ENCODE results near the gene RASSF4. TPM values are rescaled to one million over a fixed set of nuclear protein-coding genes. Genes with fewer than 3 reads are reported as not detected.

Gene RASSF4
- total RNA-seq, 4 donors from 2014 or later = 23.5 to 57.7 (median 31.6) TPM

- TF ChIP-seq EP300 (IDR thresholded peaks at IDR 0.05) = no peak
- no peak for TF ChIP-seq POLR2AphosphoS5 (IDR thresholded peaks at IDR 0.05)
- TF ChIP-seq, protein P1, sequence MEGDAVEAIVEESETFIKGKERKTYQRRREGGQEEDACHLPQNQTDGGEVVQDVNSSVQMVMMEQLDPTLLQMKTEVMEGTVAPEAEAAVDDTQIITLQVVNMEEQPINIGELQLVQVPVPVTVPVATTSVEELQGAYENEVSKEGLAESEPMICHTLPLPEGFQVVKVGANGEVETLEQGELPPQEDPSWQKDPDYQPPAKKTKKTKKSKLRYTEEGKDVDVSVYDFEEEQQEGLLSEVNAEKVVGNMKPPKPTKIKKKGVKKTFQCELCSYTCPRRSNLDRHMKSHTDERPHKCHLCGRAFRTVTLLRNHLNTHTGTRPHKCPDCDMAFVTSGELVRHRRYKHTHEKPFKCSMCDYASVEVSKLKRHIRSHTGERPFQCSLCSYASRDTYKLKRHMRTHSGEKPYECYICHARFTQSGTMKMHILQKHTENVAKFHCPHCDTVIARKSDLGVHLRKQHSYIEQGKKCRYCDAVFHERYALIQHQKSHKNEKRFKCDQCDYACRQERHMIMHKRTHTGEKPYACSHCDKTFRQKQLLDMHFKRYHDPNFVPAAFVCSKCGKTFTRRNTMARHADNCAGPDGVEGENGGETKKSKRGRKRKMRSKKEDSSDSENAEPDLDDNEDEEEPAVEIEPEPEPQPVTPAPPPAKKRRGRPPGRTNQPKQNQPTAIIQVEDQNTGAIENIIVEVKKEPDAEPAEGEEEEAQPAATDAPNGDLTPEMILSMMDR (IDR thresholded peaks at IDR 0.05) = no peak
- TF ChIP-seq POLR2A (IDR thresholded peaks at IDR 0.05) = no peak
These were observed 39.4 kb upstream of the RASSF4 start for GRCh38 chr10:44920252-44920651.

DNA sequence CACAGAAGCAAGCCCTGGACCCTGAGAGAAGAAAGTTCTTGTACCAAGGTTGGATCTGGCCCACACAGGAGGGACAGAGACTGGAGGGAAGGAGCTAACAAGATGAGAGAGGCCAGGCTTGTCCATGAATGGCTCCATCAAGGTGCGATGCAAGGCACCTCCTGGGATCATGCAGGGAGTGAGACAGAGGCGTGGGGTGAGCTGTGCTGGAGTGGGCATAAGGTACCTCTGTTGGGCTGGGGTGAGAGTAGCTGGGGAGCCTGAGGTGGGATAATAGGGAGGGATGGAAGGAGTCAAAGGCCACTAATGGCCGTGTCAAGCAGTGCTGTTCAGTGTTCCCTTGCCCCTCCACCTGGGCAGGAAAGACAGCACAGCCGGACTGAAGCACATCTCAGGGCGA is 38.5 kb upstream of the RASSF4 start:
- ATAC-seq = no peak
- Histone ChIP-seq H3K4me1 (no peaks in the 10 kb centered on the region), H3K9me3 (no peaks in the 10 kb centered on the region), H3K27me3 (no peaks in the 10 kb centered on the region), H3K27ac (no peak overlapping the region), H3K36me3 (no peaks in the 10 kb centered on the region), H3K4me3 (no peak overlapping the region)
- whole genome bisulfite sequencing, 2 donors (ENCODE audit: low coverage in 1 of 2) = 100% methylated on average over 1 to 4 of the region's 5 CpGs
- no peak for TF ChIP-seq EP300 (IDR thresholded peaks at IDR 0.05)
- TF ChIP-seq POLR2AphosphoS5 (IDR thresholded peaks at IDR 0.05) = no peak
- TF ChIP-seq POLR2A (IDR thresholded peaks at IDR 0.05) = no peak
- TF ChIP-seq, protein P1 (IDR thresholded peaks at IDR 0.05) = no peak

More at GRCh38 chr10:44920252-44920651, 39.4 kb upstream of the RASSF4 start:
- Histone ChIP-seq H3K27ac (no peak overlapping the region), H3K4me1 (no peaks in the 10 kb centered on the region), H3K27me3 (no peaks in the 10 kb centered on the region), H3K36me3 (no peaks in the 10 kb centered on the region), H3K9me3 (no peaks in the 10 kb centered on the region), H3K4me3 (no peak overlapping the region)
- 40% methylated on average over 1 of the region's 3 CpGs; no CpG with 5 or more reads in 1 of the 2 donors for WGBS, 2 donors (ENCODE audit: low coverage in 1 of 2)
- no peak for ATAC-seq

DNA sequence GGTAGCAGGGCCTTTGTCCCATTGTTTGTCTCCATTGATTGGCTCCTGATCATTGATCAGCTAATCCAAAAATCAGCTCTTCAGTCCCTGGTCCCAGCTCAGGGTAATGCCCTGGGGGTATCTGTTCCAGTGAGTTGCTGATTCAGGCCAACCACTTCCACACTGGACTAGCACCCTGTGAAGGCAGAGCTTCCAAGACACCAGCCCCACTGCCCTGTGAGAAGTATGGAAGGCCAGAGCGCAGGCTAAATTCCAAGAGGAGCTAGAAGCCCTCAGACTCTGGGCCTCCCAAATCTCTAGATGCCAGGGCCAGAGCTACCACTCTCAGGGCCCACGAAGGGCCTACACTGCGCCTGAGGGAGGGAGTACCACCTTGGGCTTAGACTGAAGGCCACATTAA is 38.1 kb upstream of the RASSF4 start:
- no CpG with 5 or more reads among the region's 3 CpGs for WGBS, 2 donors (ENCODE audit: low coverage in 1 of 2)
- ATAC-seq = no peak
- no peak for TF ChIP-seq POLR2A (IDR thresholded peaks at IDR 0.05)
- TF ChIP-seq EP300 (IDR thresholded peaks at IDR 0.05) = no peak
- TF ChIP-seq POLR2AphosphoS5 (IDR thresholded peaks at IDR 0.05) = no peak
- TF ChIP-seq, protein P1 (IDR thresholded peaks at IDR 0.05) = no peak

DNA sequence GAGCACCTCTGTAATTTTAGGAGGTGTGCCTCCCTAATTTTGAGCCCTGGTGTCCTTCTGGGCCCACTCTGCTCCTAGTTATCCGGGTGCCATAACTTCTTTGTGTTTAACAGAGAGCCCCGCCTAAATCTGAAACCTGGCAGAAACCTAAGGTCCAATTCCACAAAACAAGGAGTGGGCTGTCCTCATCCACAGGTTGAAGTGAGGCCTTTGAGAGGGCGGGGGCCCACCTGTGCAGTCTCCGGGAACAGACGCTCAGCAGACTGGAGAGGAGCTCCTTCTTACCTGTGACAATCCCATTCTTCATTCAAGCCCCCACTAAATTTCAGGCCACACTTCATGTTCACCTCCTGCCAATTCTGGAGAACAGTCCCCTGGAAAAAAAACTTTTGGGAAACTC is 37.6 kb upstream of the RASSF4 start:
- H3K9me3 ChIP-seq = no peaks in the 10 kb centered on the region
- H3K4me1 ChIP-seq = peaks cover 0 to 5% (median 0%) of the 10 kb centered on the region in 3 donors
- no peaks in the 10 kb centered on the region for H3K27me3 ChIP-seq
- no peak overlapping the region for H3K4me3 ChIP-seq
- no peaks in the 10 kb centered on the region for H3K36me3 ChIP-seq
- 100% methylated on average over 2 of the region's 5 CpGs; no CpG with 5 or more reads in 1 of the 2 donors for WGBS, 2 donors (ENCODE audit: low coverage in 1 of 2)
- H3K27ac ChIP-seq = no peak overlapping the region
- TF ChIP-seq POLR2AphosphoS5 (IDR thresholded peaks at IDR 0.05) (no peak), POLR2A (IDR thresholded peaks at IDR 0.05) (no peak), EP300 (IDR thresholded peaks at IDR 0.05) (no peak)
- TF ChIP-seq, protein P1 (IDR thresholded peaks at IDR 0.05) = no peak
- ATAC-seq = no peak

More for the DNA sequence above, 38.1 kb upstream of the RASSF4 start:
- Histone ChIP-seq H3K27me3 (no peaks in the 10 kb centered on the region), H3K4me3 (no peak overlapping the region), H3K27ac (no peak overlapping the region), H3K9me3 (no peaks in the 10 kb centered on the region), H3K36me3 (no peaks in the 10 kb centered on the region), H3K4me1 (no peaks in the 10 kb centered on the region)

DNA sequence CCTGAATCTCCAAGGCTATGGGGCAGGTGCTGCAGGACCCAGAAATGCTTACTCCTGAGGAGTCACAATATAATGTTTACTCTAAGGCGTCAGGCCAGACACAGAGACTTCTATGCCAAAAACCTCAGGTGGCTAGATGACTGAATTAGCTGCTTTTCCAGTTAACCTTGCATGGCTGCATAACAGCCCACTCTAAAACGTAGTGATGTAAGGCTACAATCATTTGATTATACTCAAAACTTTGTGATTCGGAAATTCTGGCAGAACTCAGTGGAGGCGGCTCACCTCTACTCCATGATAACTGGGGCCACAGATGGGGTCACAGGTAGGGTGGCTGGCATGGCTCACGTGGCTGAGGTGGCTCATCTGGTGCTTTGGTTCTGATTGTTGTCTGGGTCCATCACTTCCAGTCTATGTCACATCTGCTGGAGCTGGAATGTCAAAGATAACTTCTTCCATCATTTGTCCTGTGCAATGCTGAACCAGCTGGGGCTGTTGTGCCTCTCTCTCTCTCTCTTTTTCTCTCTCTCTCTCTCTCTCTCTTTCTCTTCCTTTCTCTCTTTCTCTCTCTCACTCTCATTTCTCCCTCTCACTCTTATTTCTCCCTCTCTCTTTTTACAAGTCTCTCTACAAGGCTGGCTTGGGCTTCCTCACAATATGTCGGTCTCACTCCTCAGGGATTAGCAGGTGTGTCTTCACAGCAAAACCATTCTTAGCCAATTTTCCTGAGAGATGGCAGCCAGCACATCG is 36.6 kb upstream of the RASSF4 start:
- H3K27ac ChIP-seq = no peak overlapping the region
- H3K36me3 ChIP-seq = no peaks in the 10 kb centered on the region
- H3K9me3 ChIP-seq = no peaks in the 10 kb centered on the region
- peaks cover 0 to 5% (median 0%) of the 10 kb centered on the region in 3 donors for H3K4me1 ChIP-seq
- WGBS, 2 donors (ENCODE audit: low coverage in 1 of 2) = 92% methylated on average over 7 of the region's 7 CpGs; no CpG with 5 or more reads in 1 of the 2 donors
- ATAC-seq = no peak
- TF ChIP-seq, protein P1 (IDR thresholded peaks at IDR 0.05) = no peak
- no peak for TF ChIP-seq POLR2A (IDR thresholded peaks at IDR 0.05)
- TF ChIP-seq EP300 (IDR thresholded peaks at IDR 0.05) = no peak
- no peak for TF ChIP-seq POLR2AphosphoS5 (IDR thresholded peaks at IDR 0.05)
- no peak overlapping the region for H3K4me3 ChIP-seq
- no peaks in the 10 kb centered on the region for H3K27me3 ChIP-seq
